Left lobe of liver (tissue), 2 donors: ENCODE results near the gene FAM118A. TPM values are rescaled to one million over a fixed set of nuclear protein-coding genes. Genes with fewer than 3 reads are reported as not detected.
"Not testable (repeated sequence)": the region's sequence is repeated elsewhere in the genome, so short reads cannot be mapped to it uniquely, and the experiment has no call there.

Experiments used
- ATAC-seq: fragments of 200-7000 bp; cut with Tn5 transposase; one replicate; pipeline ENCODE4 v1.9.1; 2020; ENCODE audit warnings: mild to moderate bottlenecking, moderate library complexity
- DNase-seq: peaks from one replicate; pipeline ENCODE4 v3.0.0-alpha.2; 2020; ENCODE audit warnings: low spot score
- total RNA-seq: library from RNA; stranded (reverse); gene quantifications from one replicate; pipeline ENCODE4 v1.2.1, GENCODE V29; 2021
- donor health status: DM: no; HTN: no; CAD: no; lungs with moderate emphysema.
- donor health status: DM: no; HTN: yes; CAD: no.

Gene FAM118A
- total RNA-seq, 1 donor from 2014 or later, result 26.0 TPM

- ATAC-seq (no peak), DNase-seq (no peak)
These were observed 28.7 kb upstream of the FAM118A start for GRCh38 chr22:45281010-45281409.

- peak; percentile 98 for ATAC-seq
- peak; percentile 80 for DNase-seq
These were observed 24.9 kb upstream of the FAM118A start, which contains the start of gene UPK3A for GRCh38 chr22:45284705-45285262. Gene UPK3A (plus strand): TSS chr22:45284949. CDS start chr22:45285014, 65 bp downstream.

- no peak for DNase-seq
- ATAC-seq, result no peak
These were observed 24.3 kb upstream of the FAM118A start for GRCh38 chr22:45285263-45286058.

GRCh38 chr22:45286854-45287551, 22.7 kb upstream of the FAM118A start:
- no peak for ATAC-seq
- DNase-seq, result no peak

GRCh38 chr22:45290410-45290936, 19.3 kb upstream of the FAM118A start:
- ATAC-seq (peak; percentile 30), DNase-seq (no peak)

GRCh38 chr22:45291061-45291930, 18.4 kb upstream of the FAM118A start:
- ATAC-seq (no peak), DNase-seq (no peak)

GRCh38 chr22:45291931-45292290, 17.8 kb upstream of the FAM118A start:
- ATAC-seq, result no peak
- DNase-seq, result no peak

- DNase-seq (no peak), ATAC-seq (no peak)
These were observed 16.8 kb upstream of the FAM118A start for GRCh38 chr22:45292731-45293442.

- DNase-seq, result no peak
- no peak for ATAC-seq
These were observed 15.7 kb upstream of the FAM118A start for GRCh38 chr22:45294030-45294429.

- DNase-seq, ATAC-seq: not testable (repeated sequence)
These were observed 14.7 kb upstream of the FAM118A start for GRCh38 chr22:45295004-45295403.

- no peak for DNase-seq
- ATAC-seq, result no peak
These were observed 14.2 kb upstream of the FAM118A start for GRCh38 chr22:45295492-45295891.

- DNase-seq, result no peak
- no peak for ATAC-seq
These were observed 13.0 kb upstream of the FAM118A start for GRCh38 chr22:45296628-45297297.

- ATAC-seq (no peak), DNase-seq (no peak)
These were observed 10.7 kb upstream of the FAM118A start for GRCh38 chr22:45298934-45299505.

- DNase-seq (no peak), ATAC-seq (no peak)
These were observed 7.0 kb upstream of the FAM118A start for GRCh38 chr22:45302751-45303150.

- ATAC-seq (no peak), DNase-seq (no peak)
These were observed 6.6 kb upstream of the FAM118A start for GRCh38 chr22:45303181-45303580.

- ATAC-seq (no peak), DNase-seq (no peak)
These were observed 4.8 kb upstream of the FAM118A start for GRCh38 chr22:45304971-45305370.

GRCh38 chr22:45305456-45306075, 4.2 kb upstream of the FAM118A start:
- ATAC-seq, result no peak

GRCh38 chr22:45306139-45306538, 3.6 kb upstream of the FAM118A start:
- no peak for DNase-seq
- no peak for ATAC-seq

More at GRCh38 chr22:45305456-45306075, 4.2 kb upstream of the FAM118A start:
- no peak for DNase-seq
